NT2/D1 (cell line): ENCODE data around the gene NMNAT1.

Experiments used
- SUZ12 ChIP-seq: IDR thresholded peaks from 2 replicates; pipeline ENCODE4 v1.6.1; 2011; ENCODE audit not compliant: insufficient read length, insufficient read depth; ENCODE audit errors: extremely low read depth
- YY1 ChIP-seq: IDR thresholded peaks from 2 replicates; pipeline ENCODE4 v1.6.1; 2011; ENCODE audit not compliant: insufficient read length, insufficient read depth
- ZNF274 ChIP-seq: IDR thresholded peaks from 2 replicates; pipeline ENCODE4 v1.6.1; 2011; ENCODE audit warnings: mild to moderate bottlenecking, low read depth, low read length

- TF ChIP-seq ZNF274 (no peak), YY1 (no peak), SUZ12 (no peak)
Measured at GRCh38 chr1:9989773-9990172, 46.5 kb downstream of the NMNAT1 start.
